Adrenal gland (tissue), 5 donors: ENCODE data around the gene KCNK2.

Source experiments
- POLR2A ChIP-seq, 2 donors: fragments of 450-650 bp; IDR thresholded peaks; one replicate each; pipeline ENCODE4 v1.6.1; 2017; ENCODE audit warnings: antibody characterized with exemption in 2 of 2, mild to moderate bottlenecking in 2 of 2, moderate library complexity in 1 of 2
- TF ChIP-seq, protein P1 (sequence below), 6 experiments: fragments of 450-650 bp in 4 of 6; fragments of 200-600 bp in 2 of 6; sonication (generic) in 1 of 6; IDR thresholded peaks; 1 replicate in 5 of 6; 2 replicates in 1 of 6; pipeline versions ENCODE4 v1.5.1 to v1.8.0; 2016 to 2021; ENCODE audit warnings: antibody characterized with exemption in 6 of 6, mild to moderate bottlenecking in 2 of 6, moderate library complexity in 1 of 6
- donor health status: DM: no; HTN: no; CAD: no.

DNA sequence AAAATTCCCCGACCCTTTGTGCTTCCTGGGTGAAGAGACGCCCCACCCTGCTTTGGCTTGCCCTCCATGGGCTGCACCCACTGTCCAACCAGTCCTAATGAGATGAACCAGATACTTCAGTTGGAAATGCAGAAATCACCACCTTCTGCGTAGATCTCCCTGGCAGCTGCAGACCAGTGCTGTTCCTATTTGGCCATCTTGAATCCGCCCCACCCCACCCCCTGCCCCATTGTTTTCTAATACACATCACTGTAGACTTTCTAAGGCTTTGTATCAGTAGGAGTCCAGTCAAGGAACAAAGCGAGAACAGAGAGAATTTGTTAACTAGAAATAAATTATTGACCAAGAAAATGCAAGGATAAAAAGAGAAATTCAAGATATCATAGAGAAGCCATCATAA, 178.2 kb downstream of the KCNK2 start:
- no peak for TF ChIP-seq POLR2A (IDR thresholded peaks at IDR 0.05)
- TF ChIP-seq, protein P1, sequence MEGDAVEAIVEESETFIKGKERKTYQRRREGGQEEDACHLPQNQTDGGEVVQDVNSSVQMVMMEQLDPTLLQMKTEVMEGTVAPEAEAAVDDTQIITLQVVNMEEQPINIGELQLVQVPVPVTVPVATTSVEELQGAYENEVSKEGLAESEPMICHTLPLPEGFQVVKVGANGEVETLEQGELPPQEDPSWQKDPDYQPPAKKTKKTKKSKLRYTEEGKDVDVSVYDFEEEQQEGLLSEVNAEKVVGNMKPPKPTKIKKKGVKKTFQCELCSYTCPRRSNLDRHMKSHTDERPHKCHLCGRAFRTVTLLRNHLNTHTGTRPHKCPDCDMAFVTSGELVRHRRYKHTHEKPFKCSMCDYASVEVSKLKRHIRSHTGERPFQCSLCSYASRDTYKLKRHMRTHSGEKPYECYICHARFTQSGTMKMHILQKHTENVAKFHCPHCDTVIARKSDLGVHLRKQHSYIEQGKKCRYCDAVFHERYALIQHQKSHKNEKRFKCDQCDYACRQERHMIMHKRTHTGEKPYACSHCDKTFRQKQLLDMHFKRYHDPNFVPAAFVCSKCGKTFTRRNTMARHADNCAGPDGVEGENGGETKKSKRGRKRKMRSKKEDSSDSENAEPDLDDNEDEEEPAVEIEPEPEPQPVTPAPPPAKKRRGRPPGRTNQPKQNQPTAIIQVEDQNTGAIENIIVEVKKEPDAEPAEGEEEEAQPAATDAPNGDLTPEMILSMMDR (IDR thresholded peaks at IDR 0.05), result no peak
